NOMO-1 (cell line): ENCODE measurements around the gene TMED9.
A peak's percentile ranks its signal among the peaks of the same experiment; 100 is the strongest.
"Not testable (repeated sequence)": the region's sequence is repeated elsewhere in the genome, so short reads cannot be mapped to it uniquely, and the experiment has no call there.

ENCODE experiments used
- DNase-seq, 2 experiments: peaks; one replicate each; lab custom pipeline; 2025; ENCODE audit not compliant: unreplicated experiment in 2 of 2; lab: John Stamatoyannopoulos, UW

The TMED9 gene

DNA sequence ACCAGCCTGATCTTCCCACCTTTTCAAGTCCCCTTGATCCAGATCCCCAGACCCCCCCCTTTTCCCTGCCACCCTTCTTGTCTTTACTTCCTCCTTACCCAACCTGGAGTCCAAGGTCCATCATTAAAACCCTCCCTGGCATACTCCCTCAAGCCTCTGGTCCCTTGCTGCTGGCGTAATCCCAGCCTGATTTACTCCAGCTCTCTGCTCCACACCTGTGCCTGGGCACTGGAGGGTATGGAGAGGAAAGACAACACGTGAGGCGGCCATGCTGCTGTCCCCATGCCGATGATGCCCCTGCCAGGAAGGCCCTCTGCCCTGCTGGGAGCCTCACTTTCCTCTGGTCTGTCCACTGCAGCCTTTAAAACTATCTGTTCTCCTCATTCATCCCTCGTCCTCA, 13.1 kb downstream of the TMED9 start:
- DNase-seq: no peak

DNA sequence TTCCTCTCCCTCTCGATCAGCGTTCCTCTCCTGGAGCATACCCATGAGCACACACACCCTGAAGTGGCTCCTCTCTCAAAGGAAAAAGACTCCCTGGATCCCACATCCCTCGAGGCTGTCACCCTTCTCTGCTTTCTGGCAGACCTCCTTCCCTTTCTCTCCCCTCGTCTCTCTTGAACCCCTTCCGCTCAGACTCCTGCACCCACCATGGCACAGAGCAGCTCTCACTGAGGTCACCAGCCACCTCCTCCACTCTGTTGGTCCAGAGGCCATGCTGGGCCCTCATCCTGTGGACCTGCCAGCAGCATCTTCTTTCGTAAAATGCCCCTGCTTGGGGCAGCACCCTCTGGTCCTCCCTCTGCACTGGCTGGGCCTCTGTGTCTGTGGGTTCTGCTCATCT, 13.7 kb downstream of the TMED9 start:
- no peak for DNase-seq

DNA sequence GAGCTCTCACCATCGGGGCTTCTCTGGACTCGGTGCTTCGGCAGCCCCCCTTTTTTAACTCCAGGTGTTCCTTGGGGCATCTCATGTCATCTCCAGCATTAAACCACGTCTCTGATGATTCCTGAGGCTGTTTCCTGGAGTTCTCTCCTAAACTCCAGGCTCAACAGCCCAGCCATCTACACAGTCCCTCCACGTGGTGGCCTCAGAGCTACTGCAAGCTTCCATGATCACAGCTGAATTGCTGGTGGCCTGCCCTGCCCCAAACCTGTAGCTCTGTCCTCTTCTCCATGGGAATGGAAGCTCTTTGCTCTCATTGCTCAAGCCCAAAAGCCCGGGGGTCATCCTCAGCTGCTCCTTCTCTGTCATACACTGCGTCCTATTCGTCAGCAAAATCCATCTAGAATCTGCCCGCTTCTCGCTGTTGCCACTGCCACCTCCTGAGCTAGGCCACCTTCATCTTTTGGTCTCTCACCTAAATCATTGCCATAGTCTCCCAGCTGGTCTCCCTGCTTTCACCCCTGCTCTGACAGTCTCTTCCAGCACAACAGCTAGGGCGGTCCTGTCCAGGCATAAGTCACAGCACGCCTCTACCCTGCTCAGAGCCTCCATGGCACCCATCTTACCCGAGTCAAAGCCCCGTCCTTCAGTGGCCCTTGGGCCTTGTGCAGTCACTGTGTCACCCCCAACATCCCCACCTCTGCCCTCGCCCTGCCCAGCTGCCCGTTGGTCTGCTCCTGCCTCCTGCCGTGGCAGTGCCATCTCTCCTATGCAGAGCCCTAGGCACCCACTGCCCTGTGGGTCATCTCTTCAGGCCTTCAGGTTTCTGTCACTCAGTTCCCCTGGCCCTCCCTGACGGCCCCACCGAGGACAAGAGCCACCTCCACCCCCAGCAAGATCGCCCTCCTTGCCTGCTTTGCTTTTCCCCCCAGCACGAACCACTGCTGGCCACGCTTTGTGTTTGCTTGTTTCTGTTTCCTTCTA, 14.4 kb downstream of the TMED9 start:
- DNase-seq: no peak

DNA sequence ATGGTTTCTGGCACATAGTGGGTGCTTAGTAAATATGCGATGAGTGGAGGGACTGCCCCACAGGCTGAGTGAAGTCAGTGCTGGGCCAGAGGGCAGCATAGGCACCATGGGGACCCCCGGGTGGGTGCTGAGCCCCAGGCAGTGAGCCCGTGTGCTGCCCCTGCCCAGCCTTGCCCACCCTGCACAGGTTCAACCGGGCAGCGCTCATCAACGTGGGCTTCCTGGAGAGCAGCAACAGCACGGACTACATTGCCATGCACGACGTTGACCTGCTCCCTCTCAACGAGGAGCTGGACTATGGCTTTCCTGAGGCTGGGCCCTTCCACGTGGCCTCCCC, 15.1 kb downstream of the TMED9 start:
- no peak for DNase-seq

GRCh38 chr5:177607452-177608192, 15.6 kb downstream of the TMED9 start:
- DNase-seq: peak; percentile 49 to 51

- DNase-seq: no peak
Measured at GRCh38 chr5:177608243-177609075, 16.5 kb downstream of the TMED9 start.

- DNase-seq: no peak
Measured at GRCh38 chr5:177609076-177610059, 17.4 kb downstream of the TMED9 start.

- no peak for DNase-seq
Measured at GRCh38 chr5:177610131-177610769, 18.2 kb downstream of the TMED9 start.

- DNase-seq: no peak
Measured at GRCh38 chr5:177610770-177611445, 18.9 kb downstream of the TMED9 start.

DNA sequence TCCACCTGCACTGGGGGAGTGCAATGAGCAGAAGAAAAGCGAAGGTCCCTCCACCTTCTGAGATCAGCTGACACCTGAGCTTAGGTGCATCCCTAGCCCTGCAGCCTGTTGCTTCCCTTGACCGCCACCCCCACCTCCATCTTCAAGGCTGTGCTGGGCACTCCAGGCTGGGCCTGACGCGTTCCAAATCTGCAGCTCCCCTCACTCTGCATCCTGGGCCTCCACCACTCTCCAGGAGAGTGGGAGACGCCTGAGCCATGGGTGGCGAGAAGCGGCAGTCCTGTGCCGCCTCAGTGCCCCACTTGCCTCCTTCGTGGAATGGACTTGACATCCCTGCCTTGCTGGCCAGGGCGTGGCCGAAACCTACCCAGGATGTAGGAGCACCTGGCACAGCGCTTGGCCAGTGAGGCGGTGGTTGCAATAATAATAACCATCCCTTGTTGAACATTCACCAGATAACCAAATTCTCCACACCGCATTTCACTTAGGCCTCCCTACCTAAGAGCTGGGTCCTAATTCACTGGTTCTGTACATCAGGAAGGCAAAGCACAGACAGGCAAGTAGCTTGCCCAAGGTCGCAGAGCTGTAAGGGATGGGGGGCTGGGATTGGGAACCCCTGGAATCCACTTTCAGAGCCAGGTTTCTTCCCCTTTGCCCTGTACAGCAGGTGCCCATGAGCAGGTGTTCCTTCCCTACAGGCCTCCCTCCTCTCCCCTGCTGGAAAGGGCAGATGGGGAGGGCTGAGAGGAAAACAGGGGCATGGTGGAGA, 19.6 kb downstream of the TMED9 start:
- DNase-seq: no peak

DNA sequence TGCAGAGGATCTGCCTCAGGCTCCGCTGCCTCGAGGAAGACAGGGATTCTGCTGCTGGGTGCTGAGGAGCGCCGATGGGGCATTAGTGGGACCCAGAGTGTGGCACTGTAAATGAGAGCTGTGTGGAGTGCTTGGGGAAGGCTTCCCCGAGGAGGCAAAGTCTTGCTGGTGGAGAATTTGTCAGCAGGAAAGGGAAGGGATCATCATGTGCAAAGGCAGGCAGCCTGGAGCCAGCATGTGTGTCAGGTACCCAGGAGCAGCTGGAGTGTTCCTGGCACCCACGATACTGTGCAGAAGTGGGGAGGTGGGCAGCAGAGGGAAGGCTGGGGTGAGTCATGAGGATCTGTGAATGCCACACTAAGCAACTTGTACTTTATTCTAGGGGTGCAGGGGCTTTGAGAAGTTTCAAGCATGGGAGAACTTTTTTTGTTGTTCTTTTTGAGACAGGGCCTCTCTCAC, 20.2 kb downstream of the TMED9 start:
- no peak for DNase-seq

- DNase-seq: no peak
Measured at GRCh38 chr5:177620560-177620959, 28.6 kb downstream of the TMED9 start.

- DNase-seq: not testable (repeated sequence)
Measured at GRCh38 chr5:177624172-177624571, 32.2 kb downstream of the TMED9 start.

DNA sequence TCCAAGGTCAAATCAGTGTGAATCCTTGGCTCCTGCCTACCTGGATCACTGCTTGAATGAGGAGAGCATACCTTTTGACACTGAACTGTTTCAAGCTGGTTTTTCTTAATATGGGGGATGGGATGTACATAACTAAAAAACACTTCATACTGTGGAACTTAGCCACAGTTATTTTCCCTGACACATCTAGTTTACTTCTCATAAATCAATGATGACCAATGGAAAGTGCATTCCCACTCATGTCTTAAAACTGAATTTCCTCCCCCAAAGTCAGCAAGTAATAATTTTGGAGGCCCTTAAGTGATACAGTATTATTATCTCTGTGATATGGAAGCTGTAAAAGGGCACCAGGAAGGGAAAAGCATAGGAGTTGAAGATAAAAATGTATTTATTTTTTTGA, 38.2 kb downstream of the TMED9 start:
- DNase-seq: not testable (repeated sequence)

- not testable (repeated sequence) for DNase-seq
Measured at GRCh38 chr5:177634912-177635311, 42.9 kb downstream of the TMED9 start.

GRCh38 chr5:177645462-177645861, 53.5 kb downstream of the TMED9 start:
- not testable (repeated sequence) for DNase-seq
